Keratinocyte (primary cell): ENCODE results near the gene SPSB2. TPM values are rescaled to one million over a fixed set of nuclear protein-coding genes. Genes with fewer than 3 reads are reported as not detected.
"Not testable (repeated sequence)": the region's sequence is repeated elsewhere in the genome, so short reads cannot be mapped to it uniquely, and the experiment has no call there.

Experiments used
- DNase-seq: peaks from one replicate; pipeline ENCODE4 v3.0.0-alpha.2; 2011; ENCODE audit warnings: low read depth, missing footprints, low spot score
- FAIRE-seq: peaks from 2 replicates; lab custom pipeline; 2011; peaks lifted over from hg19 to GRCh38; lab: Jason Lieb, UNC
- H2AFZ ChIP-seq: 2 replicates; pipeline ENCODE4 v1.6.0; 2012; ENCODE audit warnings: low read length, control low read depth, inconsistent platforms; ENCODE audit not compliant: control insufficient read depth
- H3K27ac ChIP-seq: 2 replicates; pipeline ENCODE4 v1.5.1; 2011; ENCODE audit warnings: low read length; ENCODE audit not compliant: control insufficient read depth, insufficient read depth
- H3K27me3 ChIP-seq: 3 replicates; pipeline ENCODE4 v1.6.0; 2011; ENCODE audit warnings: low read length; ENCODE audit not compliant: control insufficient read depth, insufficient read depth; ENCODE audit errors: extremely low read depth
- H3K36me3 ChIP-seq, 2 experiments: 2 replicates in 1 of 2; 3 replicates in 1 of 2; pipeline ENCODE4 v1.5.1; 2011; ENCODE audit warnings: low read length in 2 of 2, mild to moderate bottlenecking in 1 of 2; ENCODE audit not compliant: control insufficient read depth in 2 of 2, insufficient read depth in 2 of 2; ENCODE audit errors: extremely low read depth in 1 of 2
- H3K4me1 ChIP-seq: 3 replicates; pipeline ENCODE4 v1.5.1; 2011; ENCODE audit warnings: low read length; ENCODE audit not compliant: control insufficient read depth, insufficient read depth; ENCODE audit errors: extremely low read depth
- H3K4me2 ChIP-seq: 3 replicates; pipeline ENCODE4 v1.6.0; 2011; ENCODE audit warnings: low read depth, low read length; ENCODE audit not compliant: control insufficient read depth, insufficient read depth; ENCODE audit errors: extremely low read depth
- H3K4me3 ChIP-seq, 3 experiments: fragments of 200-600 bp in 1 of 3; sonication (generic) in 1 of 3; 2 replicates in 2 of 3; 3 replicates in 1 of 3; pipeline ENCODE4 v1.5.1; 2011 to 2016; ENCODE audit warnings: low read length in 3 of 3, mild to moderate bottlenecking in 3 of 3, control low read depth in 2 of 3, inconsistent platforms in 1 of 3, low read depth in 1 of 3, mixed read lengths in 1 of 3, mixed run types in 1 of 3, moderate library complexity in 1 of 3; ENCODE audit not compliant: control insufficient read depth in 2 of 3, insufficient read depth in 2 of 3; ENCODE audit errors: extremely low read depth in 1 of 3
- H3K79me2 ChIP-seq: 2 replicates; pipeline ENCODE4 v1.6.0; 2012; ENCODE audit warnings: low read length; ENCODE audit not compliant: control insufficient read depth, insufficient read depth
- H3K9ac ChIP-seq: 3 replicates; pipeline ENCODE4 v1.6.0; 2011; ENCODE audit warnings: low read length; ENCODE audit not compliant: control insufficient read depth, insufficient read depth; ENCODE audit errors: extremely low read depth
- H3K9me1 ChIP-seq: 3 replicates; pipeline ENCODE4 v1.6.0; 2011; ENCODE audit warnings: low read length; ENCODE audit not compliant: control insufficient read depth, insufficient read depth; ENCODE audit errors: extremely low read depth
- H3K9me3 ChIP-seq: 2 replicates; pipeline ENCODE4 v1.5.1; 2012; ENCODE audit warnings: low read depth, low read length; ENCODE audit not compliant: control insufficient read depth
- H4K20me1 ChIP-seq: 3 replicates; pipeline ENCODE4 v1.6.0; 2011; ENCODE audit warnings: low read length; ENCODE audit not compliant: control insufficient read depth, insufficient read depth; ENCODE audit errors: extremely low read depth
- CTCF ChIP-seq, 3 experiments: IDR thresholded peaks in 1 of 3; conservative IDR thresholded peaks in 1 of 3; optimal IDR thresholded peaks in 1 of 3; 2 replicates in 2 of 3; 3 replicates in 1 of 3; pipeline versions ENCODE3 to v1.5.1; 2011; ENCODE audit warnings: low read length in 3 of 3, mild to moderate bottlenecking in 3 of 3, moderate library complexity in 2 of 3, control low read depth in 1 of 3, inconsistent platforms in 1 of 3; ENCODE audit not compliant: insufficient read depth in 2 of 3; ENCODE audit errors: extremely low read depth in 1 of 3
- EZH2 ChIP-seq: IDR thresholded peaks from one replicate; pipeline ENCODE4 v1.6.1; 2012; ENCODE audit warnings: inconsistent platforms, mild to moderate bottlenecking, low read length, moderate library complexity
- dilution Hi-C: fragments of 300-500 bp; cut with MboI; formaldehyde crosslinking; loops from one replicate; pipeline ENCODE4 v1.7.0; 2020; ENCODE audit warnings: low sequenced_read_pairs; ENCODE audit not compliant: extremely low pct_ligation_motif_present
- polyA plus RNA-seq, 5 experiments: library from polyadenylated mRNA; depleted of rRNA in 3 of 5; stranded (reverse) in 3 of 5; stranded (forward) in 1 of 5; unstranded in 1 of 5; fragments of >200 nt; gene quantifications; 1 replicate in 1 of 5; 2 replicates in 3 of 5; 3 replicates in 1 of 5; pipeline versions ENCODE4 v1.2.1 to v1.2.3, GENCODE V29; 2011 to 2012; ENCODE audit warnings: missing spikeins in 2 of 5, low read depth in 1 of 5, low replicate concordance in 1 of 5

The SPSB2 gene
- polyA plus RNA-seq, 1 donor (not counting 4 experiments of a cell fraction or from before 2014, with no cell fraction given) = 4.9 TPM

GRCh38 chr12:6888794-6889193, 15.7 kb upstream of the SPSB2 start:
- DNase-seq, dilution Hi-C loops, FAIRE-seq: not testable (repeated sequence)

GRCh38 chr12:6888360-6888759, 15.3 kb upstream of the SPSB2 start:
- Histone ChIP-seq H3K27me3 (no peaks in the 10 kb centered on the region), H3K9me1 (no peaks in the 10 kb centered on the region), H3K79me2 (no peaks in the 10 kb centered on the region), H2AFZ (no peak overlapping the region), H3K4me2 (no peak overlapping the region), H4K20me1 (no peaks in the 10 kb centered on the region), H3K4me1 (peaks cover 10% of the 10 kb centered on the region), H3K9ac (no peak overlapping the region), H3K27ac (no peak overlapping the region), H3K4me3 (no peak overlapping the region), H3K9me3 (no peaks in the 10 kb centered on the region), H3K36me3 (no peaks in the 10 kb centered on the region)
- dilution Hi-C loops = no loop called here
- no peak for TF ChIP-seq EZH2
- no peak for TF ChIP-seq CTCF (optimal IDR thresholded peaks at IDR 0.05 in 1 of 3, IDR thresholded peaks at IDR 0.05 in 1 of 3, conservative IDR thresholded peaks at IDR 0.05 in 1 of 3; ENCODE audit: extremely low read depth in 1 of 3, insufficient read depth in 2 of 3, low read length in 3 of 3)
- no peak for DNase-seq
- no peak for FAIRE-seq

More at GRCh38 chr12:6888794-6889193, 15.7 kb upstream of the SPSB2 start:
- peaks cover 10% of the 10 kb centered on the region for H3K4me1 ChIP-seq
- not testable (repeated sequence) for H3K36me3 ChIP-seq, H4K20me1 ChIP-seq, H3K9me3 ChIP-seq, H3K4me3 ChIP-seq, H3K9me1 ChIP-seq, H3K79me2 ChIP-seq, H3K27ac ChIP-seq, H3K9ac ChIP-seq, H2AFZ ChIP-seq, H3K4me2 ChIP-seq, H3K27me3 ChIP-seq

GRCh38 chr12:6887460-6887859, 14.4 kb upstream of the SPSB2 start:
- H3K27ac ChIP-seq = no peak overlapping the region
- peaks cover 10% of the 10 kb centered on the region for H3K4me1 ChIP-seq
- dilution Hi-C loops = no loop called here
- H4K20me1 ChIP-seq = no peaks in the 10 kb centered on the region
- H3K9me1 ChIP-seq = no peaks in the 10 kb centered on the region
- no peak overlapping the region for H3K9ac ChIP-seq
- H3K79me2 ChIP-seq = no peaks in the 10 kb centered on the region
- TF ChIP-seq CTCF (optimal IDR thresholded peaks at IDR 0.05 in 1 of 3, IDR thresholded peaks at IDR 0.05 in 1 of 3, conservative IDR thresholded peaks at IDR 0.05 in 1 of 3; ENCODE audit: extremely low read depth in 1 of 3, insufficient read depth in 2 of 3, low read length in 3 of 3) (no peak), EZH2 (no peak)
- no peak overlapping the region for H3K4me3 ChIP-seq
- H3K4me2 ChIP-seq = no peak overlapping the region
- no peak overlapping the region for H2AFZ ChIP-seq
- no peaks in the 10 kb centered on the region for H3K27me3 ChIP-seq
- DNase-seq (no peak), FAIRE-seq (no peak)
- no peaks in the 10 kb centered on the region for H3K9me3 ChIP-seq
- H3K36me3 ChIP-seq = no peaks in the 10 kb centered on the region
